ENCODE measurements around the gene CLSTN3. TPM values are rescaled to one million over a fixed set of nuclear protein-coding genes. Genes with fewer than 3 reads are reported as not detected.
A peak's percentile ranks its signal among the peaks of the same experiment; 100 is the strongest.

Gene CLSTN3
- total RNA-seq, 3 donors from 2014 or later (not counting 1 experiment from before 2014, with no cell fraction given): 59.7 to 95.5 (median 61.0) TPM

DNA sequence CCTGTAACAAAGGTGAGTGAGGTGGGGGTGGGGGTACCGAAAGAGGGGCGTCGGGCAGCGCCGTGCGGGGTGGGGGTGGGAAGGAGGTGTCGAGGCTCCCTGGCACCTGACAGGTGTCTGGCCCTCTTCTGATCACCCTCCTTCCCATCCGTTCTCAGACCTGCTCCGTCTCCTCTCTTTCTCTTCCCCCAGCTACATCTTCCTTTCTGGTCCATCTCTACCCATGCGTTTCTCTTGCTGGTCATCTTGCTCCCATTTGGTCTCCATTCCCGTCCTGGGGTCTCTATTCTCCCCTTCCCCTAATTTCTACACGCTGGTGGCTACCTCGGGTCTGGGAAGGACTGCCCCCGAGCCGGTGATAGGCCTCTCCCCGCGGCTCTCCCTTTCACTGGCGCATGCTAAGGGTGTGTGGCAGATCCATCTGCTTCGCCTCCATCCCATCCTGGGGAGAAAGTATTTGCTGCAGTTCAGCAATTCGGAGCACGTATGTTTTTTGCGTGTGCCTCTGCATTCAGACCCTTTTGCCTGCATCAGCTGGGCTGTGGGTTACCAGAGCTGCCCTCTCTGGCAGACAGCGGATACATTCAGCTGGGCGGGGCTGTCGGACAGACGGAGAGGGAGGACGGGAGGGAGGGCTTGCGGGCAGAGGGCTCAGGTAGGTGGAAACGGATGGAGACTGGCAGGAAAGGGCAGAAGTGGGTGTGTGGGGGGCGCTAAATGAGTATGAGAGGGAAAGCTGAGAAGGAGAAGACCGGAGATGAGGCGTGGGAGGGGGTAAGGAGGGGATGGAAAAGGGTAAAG is 730 bp downstream of the CLSTN3 start:
- DNase-seq (peak; percentile 47 to 69), ATAC-seq (peak; percentile 49 to 58 (median 51))
- Histone ChIP-seq H3K4me1 (ENCODE audit: control insufficient read depth, insufficient read depth, low read length) (peaks cover 32% of the 10 kb centered on the region), H3K36me3 (ENCODE audit: control insufficient read depth, insufficient read depth, low read length) (peaks cover 27% of the 10 kb centered on the region), H3K9me3 (ENCODE audit: control insufficient read depth, insufficient read depth, low read length) (no peaks in the 10 kb centered on the region), H3K4me3 (ENCODE audit: low read length) (peak overlapping the region; percentile 95), H3K27me3 (ENCODE audit: control insufficient read depth, insufficient read depth, low read length) (no peaks in the 10 kb centered on the region), H3K27ac (ENCODE audit: low read length) (peak overlapping the region; percentile 91)
- intact Hi-C loops (cut with micrococcal nuclease): no loop called here
- peak overlapping the region; percentile 99 for H3K4me3 Mint-ChIP-seq
- TF ChIP-seq, protein P1, sequence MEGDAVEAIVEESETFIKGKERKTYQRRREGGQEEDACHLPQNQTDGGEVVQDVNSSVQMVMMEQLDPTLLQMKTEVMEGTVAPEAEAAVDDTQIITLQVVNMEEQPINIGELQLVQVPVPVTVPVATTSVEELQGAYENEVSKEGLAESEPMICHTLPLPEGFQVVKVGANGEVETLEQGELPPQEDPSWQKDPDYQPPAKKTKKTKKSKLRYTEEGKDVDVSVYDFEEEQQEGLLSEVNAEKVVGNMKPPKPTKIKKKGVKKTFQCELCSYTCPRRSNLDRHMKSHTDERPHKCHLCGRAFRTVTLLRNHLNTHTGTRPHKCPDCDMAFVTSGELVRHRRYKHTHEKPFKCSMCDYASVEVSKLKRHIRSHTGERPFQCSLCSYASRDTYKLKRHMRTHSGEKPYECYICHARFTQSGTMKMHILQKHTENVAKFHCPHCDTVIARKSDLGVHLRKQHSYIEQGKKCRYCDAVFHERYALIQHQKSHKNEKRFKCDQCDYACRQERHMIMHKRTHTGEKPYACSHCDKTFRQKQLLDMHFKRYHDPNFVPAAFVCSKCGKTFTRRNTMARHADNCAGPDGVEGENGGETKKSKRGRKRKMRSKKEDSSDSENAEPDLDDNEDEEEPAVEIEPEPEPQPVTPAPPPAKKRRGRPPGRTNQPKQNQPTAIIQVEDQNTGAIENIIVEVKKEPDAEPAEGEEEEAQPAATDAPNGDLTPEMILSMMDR (IDR thresholded peaks at IDR 0.05): no peak
- peak overlapping the region; percentile 91 to 94 for H3K27ac Mint-ChIP-seq
- no peaks in the 10 kb centered on the region for H3K36me3 Mint-ChIP-seq
- peaks cover 30 to 53% of the 10 kb centered on the region in 2 donors for H3K4me1 Mint-ChIP-seq
- H3K9me3 Mint-ChIP-seq: no peaks in the 10 kb centered on the region
- under 1% methylated on average over 26 of the region's 32 CpGs for WGBS (ENCODE audit: insufficient coverage)
- H3K27me3 Mint-ChIP-seq (ENCODE audit: low read depth in 2 of 2): no peaks in the 10 kb centered on the region

DNA sequence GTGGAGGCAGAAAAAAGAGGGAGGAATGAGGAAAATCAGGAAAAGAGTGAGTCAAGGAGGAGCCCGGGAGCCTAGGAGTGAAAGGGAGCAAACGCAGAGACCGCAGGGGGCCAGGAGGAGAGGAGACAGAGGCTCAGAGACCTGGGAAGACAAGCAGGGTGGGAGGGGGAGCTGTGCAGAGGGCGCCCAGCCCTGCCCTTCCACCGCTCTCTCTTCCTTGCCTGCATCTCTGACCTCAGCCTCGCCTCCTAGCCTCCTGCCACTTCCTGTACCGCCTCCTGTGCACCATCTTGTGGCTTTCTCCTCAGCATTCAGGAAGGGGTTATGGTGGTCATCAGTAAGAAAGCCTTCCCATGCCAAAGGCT is 1.3 kb downstream of the CLSTN3 start:
- Mint-ChIP-seq H3K27me3 (ENCODE audit: low read depth in 2 of 2) (no peaks in the 10 kb centered on the region), H3K9me3 (no peaks in the 10 kb centered on the region), H3K4me1 (peaks cover 30 to 53% of the 10 kb centered on the region in 2 donors), H3K27ac (peak overlapping the region; percentile 91 to 94), H3K36me3 (no peaks in the 10 kb centered on the region), H3K4me3 (peak overlapping the region; percentile 99)
- no peaks in the 10 kb centered on the region for H3K27me3 ChIP-seq (ENCODE audit: control insufficient read depth, insufficient read depth, low read length)
- peaks cover 32% of the 10 kb centered on the region for H3K4me1 ChIP-seq (ENCODE audit: control insufficient read depth, insufficient read depth, low read length)
- H3K36me3 ChIP-seq (ENCODE audit: control insufficient read depth, insufficient read depth, low read length): peaks cover 33% of the 10 kb centered on the region
- H3K27ac ChIP-seq (ENCODE audit: low read length): peak overlapping the region; percentile 91
- peak in 1 of 3 donors; percentile 9 for ATAC-seq
- TF ChIP-seq, protein P1 (IDR thresholded peaks at IDR 0.05): no peak
- 3% methylated on average over 7 of the region's 7 CpGs for WGBS (ENCODE audit: insufficient coverage)
- peak in 1 of 2 donors; percentile 69 for DNase-seq
- intact Hi-C loops (cut with micrococcal nuclease): no loop called here
- H3K9me3 ChIP-seq (ENCODE audit: control insufficient read depth, insufficient read depth, low read length): no peaks in the 10 kb centered on the region
- peak overlapping the region; percentile 95 for H3K4me3 ChIP-seq (ENCODE audit: low read length)

DNA sequence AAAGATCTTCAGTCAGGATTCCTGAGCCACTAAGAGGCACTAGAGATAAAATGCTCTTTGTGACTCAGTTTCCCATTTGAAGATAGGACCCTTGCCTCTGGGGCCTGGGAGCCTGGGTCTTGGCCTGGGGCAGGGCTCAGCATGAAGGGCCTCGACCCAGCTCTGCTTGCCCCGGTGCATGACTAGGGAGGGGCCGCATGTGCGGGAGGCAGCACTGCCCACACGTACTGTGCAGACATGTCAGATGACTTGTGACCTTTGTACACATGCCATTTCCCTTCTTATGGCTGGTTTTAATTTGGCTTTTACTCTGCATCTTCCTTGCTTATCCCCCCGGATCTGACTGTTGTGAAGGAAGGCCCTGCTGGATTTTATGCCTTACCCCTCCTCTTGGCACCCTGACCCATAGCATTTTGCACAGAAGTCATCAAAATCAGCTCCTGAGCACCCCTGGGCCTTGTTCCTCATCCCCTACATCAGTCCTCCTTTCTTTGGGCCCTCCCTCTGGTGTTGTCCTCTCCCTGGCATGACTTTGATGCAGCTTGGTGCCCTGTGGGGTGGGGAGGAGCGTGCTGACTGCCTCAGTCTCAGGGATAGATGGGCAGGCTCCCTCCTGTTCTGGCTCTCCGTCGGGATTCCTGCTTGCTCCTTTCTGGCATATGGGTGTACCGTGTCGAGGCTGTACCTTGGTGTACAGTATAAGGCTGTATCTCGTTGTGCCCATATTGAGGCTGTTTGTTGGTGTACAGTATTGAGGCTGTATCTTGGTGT is 4.4 kb downstream of the CLSTN3 start:
- H3K4me3 ChIP-seq (ENCODE audit: low read length): no peak overlapping the region
- no peak for DNase-seq
- intact Hi-C loops (cut with micrococcal nuclease): no loop called here
- no peaks in the 10 kb centered on the region for H3K27me3 ChIP-seq (ENCODE audit: control insufficient read depth, insufficient read depth, low read length)
- no peaks in the 10 kb centered on the region for H3K36me3 Mint-ChIP-seq
- ATAC-seq: no peak
- WGBS (ENCODE audit: insufficient coverage): 92% methylated on average over 12 of the region's 12 CpGs
- H3K9me3 Mint-ChIP-seq: no peaks in the 10 kb centered on the region
- H3K27ac Mint-ChIP-seq: peak overlapping the region; percentile 60 to 94
- H3K4me3 Mint-ChIP-seq: no peak overlapping the region
- H3K36me3 ChIP-seq (ENCODE audit: control insufficient read depth, insufficient read depth, low read length): peaks cover 62% of the 10 kb centered on the region
- TF ChIP-seq, protein P1 (IDR thresholded peaks at IDR 0.05): no peak
- H3K27ac ChIP-seq (ENCODE audit: low read length): no peak overlapping the region
- H3K4me1 ChIP-seq (ENCODE audit: control insufficient read depth, insufficient read depth, low read length): peaks cover 26% of the 10 kb centered on the region
- no peaks in the 10 kb centered on the region for H3K9me3 ChIP-seq (ENCODE audit: control insufficient read depth, insufficient read depth, low read length)
- H3K4me1 Mint-ChIP-seq: peaks cover 30 to 42% of the 10 kb centered on the region in 2 donors
- H3K27me3 Mint-ChIP-seq (ENCODE audit: low read depth in 2 of 2): no peaks in the 10 kb centered on the region
